ENCODE data around the gene NDUFA11.
A peak's percentile ranks its signal among the peaks of the same experiment; 100 is the strongest.

The NDUFA11 gene

GRCh38 chr19:5900976-5901375 is 2.6 kb downstream of the NDUFA11 start:
- no peak overlapping the region for H3K4me3 ChIP-seq (ENCODE audit: low read length in 2 of 2)
- no peak for DNase-seq (ENCODE audit: low spot score)
- H2BK15ac ChIP-seq (ENCODE audit: low read length) = no peak overlapping the region
- H2BK120ac ChIP-seq (ENCODE audit: low read depth, low read length) = no peak overlapping the region
- H2BK5ac ChIP-seq (ENCODE audit: low read length) = no peak overlapping the region
- no peak overlapping the region for H4K91ac ChIP-seq (ENCODE audit: low read depth, low read length, poor library complexity)
- H2AFZ ChIP-seq (ENCODE audit: low read length) = no peak overlapping the region
- no peak overlapping the region for H3K4ac ChIP-seq (ENCODE audit: low read length)
- no peak overlapping the region for H3K14ac ChIP-seq (ENCODE audit: low read length)
- H3K9me3 ChIP-seq (replicated peaks in 1 of 2; ENCODE audit: control insufficient read depth in 2 of 2, insufficient read depth in 1 of 2, low read depth in 1 of 2, low read length in 2 of 2) = no peaks in the 10 kb centered on the region
- H3K4me1 ChIP-seq (ENCODE audit: control insufficient read depth in 2 of 2, insufficient read depth in 1 of 2, low read depth in 1 of 2, low read length in 2 of 2) = peaks cover 4 to 5% of the 10 kb centered on the region in 2 donors
- H2BK12ac ChIP-seq (ENCODE audit: low read length) = no peak overlapping the region
- whole genome bisulfite sequencing, 2 donors (ENCODE audit: extremely low coverage in 2 of 2, insufficient read length in 2 of 2, insufficient replicate concordance in 1 of 2) = no CpG with 5 or more reads among the region's 8 CpGs
- no peak overlapping the region for H2AK5ac ChIP-seq (ENCODE audit: low read depth, low read length)
- peaks cover 16% of the 10 kb centered on the region for H3K79me1 ChIP-seq (ENCODE audit: low read depth, low read length)
- H3K4me2 ChIP-seq (ENCODE audit: insufficient read depth, low read length, poor library complexity, severe bottlenecking) = no peak overlapping the region
- H3K23ac ChIP-seq (ENCODE audit: low read depth, low read length, poor library complexity) = no peak overlapping the region
- no peak overlapping the region for H3K18ac ChIP-seq (ENCODE audit: low read length)
- no peak overlapping the region for H3K9ac ChIP-seq (ENCODE audit: low read depth, low read length, poor library complexity)
- H3K27me3 ChIP-seq (ENCODE audit: control insufficient read depth in 3 of 3, insufficient read depth in 3 of 3, low read depth in 1 of 3, low read length in 3 of 3) = no peaks in the 10 kb centered on the region
- no peak overlapping the region for H3K27ac ChIP-seq (replicated peaks; ENCODE audit: low read length)
- H3K36me3 ChIP-seq (replicated peaks in 1 of 2; ENCODE audit: control insufficient read depth in 2 of 2, insufficient read depth in 2 of 2, low read length in 2 of 2) = peaks cover 11 to 24% of the 10 kb centered on the region in 2 donors
- no peak overlapping the region for H4K8ac ChIP-seq (ENCODE audit: low read depth, low read length)

- Histone ChIP-seq H4K8ac (ENCODE audit: low read depth, low read length) (no peak overlapping the region), H3K79me1 (ENCODE audit: low read depth, low read length) (peaks cover 16% of the 10 kb centered on the region), H3K4me3 (ENCODE audit: low read length in 2 of 2) (no peak overlapping the region)
These were observed 3.7 kb downstream of the NDUFA11 start for GRCh38 chr19:5899728-5900526.

GRCh38 chr19:5897189-5897969 is 6.2 kb downstream of the NDUFA11 start:
- no peak overlapping the region for H2BK15ac ChIP-seq (ENCODE audit: low read length)
- H3K9me3 ChIP-seq (replicated peaks in 1 of 2; ENCODE audit: control insufficient read depth in 2 of 2, insufficient read depth in 1 of 2, low read depth in 1 of 2, low read length in 2 of 2) = no peaks in the 10 kb centered on the region
- H3K27ac ChIP-seq (replicated peaks; ENCODE audit: low read length) = no peak overlapping the region
- H3K9ac ChIP-seq (ENCODE audit: low read depth, low read length, poor library complexity) = peak overlapping the region; percentile 44
- no peak overlapping the region for H3K4me2 ChIP-seq (ENCODE audit: insufficient read depth, low read length, poor library complexity, severe bottlenecking)
- H3K4me1 ChIP-seq (ENCODE audit: control insufficient read depth in 2 of 2, insufficient read depth in 1 of 2, low read depth in 1 of 2, low read length in 2 of 2) = peaks cover under 1 to 1% of the 10 kb centered on the region in 2 donors
- H2AK5ac ChIP-seq (ENCODE audit: low read depth, low read length) = peak overlapping the region; percentile 56
- no peak overlapping the region for H4K91ac ChIP-seq (ENCODE audit: low read depth, low read length, poor library complexity)
- no CpG with 5 or more reads among the region's 30 CpGs for WGBS, 2 donors (ENCODE audit: extremely low coverage in 2 of 2, insufficient read length in 2 of 2, insufficient replicate concordance in 1 of 2)
- H2BK12ac ChIP-seq (ENCODE audit: low read length) = no peak overlapping the region
- peak overlapping the region; percentile 24 for H2BK120ac ChIP-seq (ENCODE audit: low read depth, low read length)
- peaks cover 8% of the 10 kb centered on the region for H3K79me1 ChIP-seq (ENCODE audit: low read depth, low read length)
- no peak for DNase-seq (ENCODE audit: low spot score)
- H3K4ac ChIP-seq (ENCODE audit: low read length) = no peak overlapping the region
- no peak overlapping the region for H3K14ac ChIP-seq (ENCODE audit: low read length)
- no peak overlapping the region for H3K4me3 ChIP-seq (ENCODE audit: low read length in 2 of 2)
- peak overlapping the region; percentile 82 for H2BK5ac ChIP-seq (ENCODE audit: low read length)
- H3K23ac ChIP-seq (ENCODE audit: low read depth, low read length, poor library complexity) = no peak overlapping the region
- no peak overlapping the region for H4K8ac ChIP-seq (ENCODE audit: low read depth, low read length)
- H3K18ac ChIP-seq (ENCODE audit: low read length) = no peak overlapping the region
- peaks cover 19 to 33% of the 10 kb centered on the region in 2 donors for H3K36me3 ChIP-seq (replicated peaks in 1 of 2; ENCODE audit: control insufficient read depth in 2 of 2, insufficient read depth in 2 of 2, low read length in 2 of 2)
- no peak overlapping the region for H2AFZ ChIP-seq (ENCODE audit: low read length)
- no peaks in the 10 kb centered on the region for H3K27me3 ChIP-seq (ENCODE audit: control insufficient read depth in 3 of 3, insufficient read depth in 3 of 3, low read depth in 1 of 3, low read length in 3 of 3)

More at GRCh38 chr19:5899728-5900526, 3.7 kb downstream of the NDUFA11 start:
- H4K91ac ChIP-seq (ENCODE audit: low read depth, low read length, poor library complexity) = no peak overlapping the region
- H3K27ac ChIP-seq (replicated peaks; ENCODE audit: low read length) = no peak overlapping the region
- H3K4me2 ChIP-seq (ENCODE audit: insufficient read depth, low read length, poor library complexity, severe bottlenecking) = no peak overlapping the region
- peaks cover 19 to 33% of the 10 kb centered on the region in 2 donors for H3K36me3 ChIP-seq (replicated peaks in 1 of 2; ENCODE audit: control insufficient read depth in 2 of 2, insufficient read depth in 2 of 2, low read length in 2 of 2)
- no peak overlapping the region for H2BK12ac ChIP-seq (ENCODE audit: low read length)
- H3K27me3 ChIP-seq (ENCODE audit: control insufficient read depth in 3 of 3, insufficient read depth in 3 of 3, low read depth in 1 of 3, low read length in 3 of 3) = no peaks in the 10 kb centered on the region
- no peak overlapping the region for H3K18ac ChIP-seq (ENCODE audit: low read length)
- no peak overlapping the region for H2BK15ac ChIP-seq (ENCODE audit: low read length)
- H2AFZ ChIP-seq (ENCODE audit: low read length) = no peak overlapping the region
- no peak overlapping the region for H3K23ac ChIP-seq (ENCODE audit: low read depth, low read length, poor library complexity)
- H2BK120ac ChIP-seq (ENCODE audit: low read depth, low read length) = no peak overlapping the region
- WGBS, 2 donors (ENCODE audit: extremely low coverage in 2 of 2, insufficient read length in 2 of 2, insufficient replicate concordance in 1 of 2) = no CpG with 5 or more reads among the region's 13 CpGs
- H3K9ac ChIP-seq (ENCODE audit: low read depth, low read length, poor library complexity) = no peak overlapping the region
- no peaks in the 10 kb centered on the region for H3K9me3 ChIP-seq (replicated peaks in 1 of 2; ENCODE audit: control insufficient read depth in 2 of 2, insufficient read depth in 1 of 2, low read depth in 1 of 2, low read length in 2 of 2)
- H2BK5ac ChIP-seq (ENCODE audit: low read length) = no peak overlapping the region
- no peak overlapping the region for H3K14ac ChIP-seq (ENCODE audit: low read length)
- H3K4me1 ChIP-seq (ENCODE audit: control insufficient read depth in 2 of 2, insufficient read depth in 1 of 2, low read depth in 1 of 2, low read length in 2 of 2) = peaks cover 2 to 4% of the 10 kb centered on the region in 2 donors
- H2AK5ac ChIP-seq (ENCODE audit: low read depth, low read length) = no peak overlapping the region
- H3K4ac ChIP-seq (ENCODE audit: low read length) = no peak overlapping the region
- DNase-seq (ENCODE audit: low spot score) = no peak
